HEK293T (cell line): ENCODE data around the gene PKLR.

ENCODE experiments used
- BHLHE40 ChIP-seq: fragments of 450-650 bp; IDR thresholded peaks from 2 replicates; pipeline ENCODE4 v1.6.1; 2016; ENCODE audit warnings: mild to moderate bottlenecking, moderate library complexity, borderline replicate concordance
- CTBP1 ChIP-seq: fragments of 450-650 bp; IDR thresholded peaks from 2 replicates; pipeline ENCODE4 v1.6.1; 2016; ENCODE audit warnings: borderline replicate concordance
- FOXM1 ChIP-seq: fragments of 450-650 bp; IDR thresholded peaks from 2 replicates; pipeline ENCODE4 v1.6.1; 2017; ENCODE audit warnings: mild to moderate bottlenecking, borderline replicate concordance

- no peak for TF ChIP-seq CTBP1
- TF ChIP-seq BHLHE40 = no peak
- no peak for TF ChIP-seq FOXM1
These were observed 24.8 kb upstream of the PKLR start for GRCh38 chr1:155326020-155326526.
